COR-L47 (cell line): ENCODE measurements around the gene BOD1.

ENCODE experiments used
- DNase-seq: peaks from one replicate; lab custom pipeline; 2025; lab: John Stamatoyannopoulos, UW

Gene BOD1

DNA sequence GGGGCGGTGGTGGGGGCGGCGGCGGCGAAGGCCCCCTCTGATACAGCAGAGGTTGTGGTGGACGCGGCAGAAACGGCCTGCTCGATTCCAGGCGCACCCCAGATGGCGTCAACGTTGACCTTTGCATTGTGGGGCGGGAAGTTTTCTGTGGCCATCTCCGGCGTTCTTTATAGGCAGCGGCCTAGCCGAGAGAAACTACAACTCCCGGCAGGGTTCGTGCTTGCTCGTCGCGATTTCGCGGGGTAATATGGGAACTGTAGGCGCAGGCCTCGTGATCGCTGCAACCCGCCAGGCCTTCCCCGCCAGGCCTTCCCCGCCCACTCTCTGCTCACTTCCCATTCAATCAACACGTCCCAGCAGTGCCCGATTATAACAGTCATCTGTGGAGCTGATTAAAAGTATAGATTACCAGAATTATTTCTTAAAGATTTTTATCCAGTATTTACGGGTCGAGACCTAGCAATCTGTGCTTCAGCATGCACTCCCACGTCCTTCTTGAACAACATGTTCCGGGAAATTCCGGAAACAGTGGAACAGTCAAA lies at the start of gene BOD1:
Gene BOD1, minus strand, starts transcription at position 74 of the 542 bp plus-strand sequence. CDS start 214 bp downstream, outside the sequence.
- peak; percentile 99 for DNase-seq

DNA sequence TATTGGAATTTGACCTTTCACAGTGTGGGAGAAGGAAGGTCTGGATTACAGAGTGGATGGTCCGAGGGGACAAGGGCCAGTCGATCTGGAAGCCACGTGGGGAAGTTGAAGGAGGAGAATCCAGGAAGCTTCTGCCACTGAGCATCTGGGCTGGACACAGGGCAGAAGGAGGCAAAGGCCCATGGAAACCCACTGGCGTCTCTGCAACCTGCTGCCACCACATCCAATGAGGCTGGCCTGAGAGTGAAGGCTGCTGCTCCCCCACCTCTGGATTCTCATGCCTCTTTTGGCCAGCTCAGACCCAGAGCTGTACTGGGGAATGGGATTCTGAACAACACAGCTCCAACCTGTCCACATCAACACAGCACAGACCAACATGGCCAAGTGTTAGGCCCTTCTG lies 48.9 kb upstream of the BOD1 start:
- no peak for DNase-seq

DNA sequence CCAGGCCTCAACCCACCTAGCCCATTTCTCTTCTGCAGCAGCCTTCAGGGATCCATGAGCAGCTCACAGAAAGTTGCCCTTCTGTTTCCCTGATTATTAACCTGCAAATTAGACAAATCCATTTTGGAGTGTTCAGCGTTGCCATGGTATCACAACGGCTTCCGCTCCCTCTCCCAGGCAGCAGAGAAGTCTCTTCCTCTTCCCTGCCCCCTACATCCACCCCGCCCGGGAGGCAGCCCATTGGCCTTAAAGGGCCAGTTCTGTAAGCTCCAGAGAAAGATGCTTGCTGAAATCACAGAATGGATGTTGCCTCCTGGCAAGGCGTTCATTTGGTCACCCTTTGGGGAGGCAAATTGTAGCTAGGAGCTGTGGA lies 47.7 kb upstream of the BOD1 start:
- no peak for DNase-seq

- DNase-seq: no peak
Measured at GRCh38 chr5:173663352-173664153, 47.1 kb upstream of the BOD1 start.

DNA sequence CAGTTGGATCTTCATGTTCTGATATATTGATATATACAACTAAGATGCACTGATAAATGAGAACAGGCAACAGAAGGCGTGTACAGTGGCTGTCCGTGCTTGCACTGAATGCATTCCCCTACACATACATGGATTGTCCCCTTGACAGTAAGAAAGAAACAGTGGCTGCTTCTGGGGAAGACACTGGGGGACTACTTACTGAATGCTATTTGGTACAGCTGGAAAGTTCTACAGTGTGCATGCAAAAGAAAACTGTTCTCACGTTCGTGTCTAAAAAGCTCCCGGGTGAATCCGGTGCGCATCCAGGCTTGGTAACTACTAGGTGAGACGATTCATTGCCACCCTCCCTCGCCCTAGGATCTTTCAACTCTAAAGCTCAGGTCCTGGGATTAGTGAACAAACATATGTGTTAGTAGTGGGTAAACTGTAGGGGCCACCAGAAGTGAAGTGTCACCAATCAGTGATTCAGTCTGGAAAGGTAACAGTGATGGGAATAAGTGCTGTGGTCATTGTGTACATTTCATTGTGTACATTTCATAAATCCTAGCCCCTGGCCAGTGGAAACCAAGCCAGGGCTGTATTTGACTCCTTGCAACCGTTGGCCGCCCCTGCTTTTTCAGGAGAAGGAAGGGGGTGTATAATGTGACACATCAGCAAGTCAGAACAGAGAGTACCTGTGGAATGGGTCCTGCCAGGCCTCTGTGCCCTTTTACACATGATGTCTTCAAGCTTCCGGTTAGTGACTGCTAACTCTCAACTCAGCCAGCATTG lies 46.3 kb upstream of the BOD1 start:
- no peak for DNase-seq

GRCh38 chr5:173660481-173661280 lies 44.2 kb upstream of the BOD1 start:
- no peak for DNase-seq

- DNase-seq: no peak
Measured at GRCh38 chr5:173659423-173659822, 43.0 kb upstream of the BOD1 start.

- DNase-seq: no peak
Measured at GRCh38 chr5:173657741-173658356, 41.4 kb upstream of the BOD1 start.

- no peak for DNase-seq
Measured at GRCh38 chr5:173655196-173655797, 38.8 kb upstream of the BOD1 start.

DNA sequence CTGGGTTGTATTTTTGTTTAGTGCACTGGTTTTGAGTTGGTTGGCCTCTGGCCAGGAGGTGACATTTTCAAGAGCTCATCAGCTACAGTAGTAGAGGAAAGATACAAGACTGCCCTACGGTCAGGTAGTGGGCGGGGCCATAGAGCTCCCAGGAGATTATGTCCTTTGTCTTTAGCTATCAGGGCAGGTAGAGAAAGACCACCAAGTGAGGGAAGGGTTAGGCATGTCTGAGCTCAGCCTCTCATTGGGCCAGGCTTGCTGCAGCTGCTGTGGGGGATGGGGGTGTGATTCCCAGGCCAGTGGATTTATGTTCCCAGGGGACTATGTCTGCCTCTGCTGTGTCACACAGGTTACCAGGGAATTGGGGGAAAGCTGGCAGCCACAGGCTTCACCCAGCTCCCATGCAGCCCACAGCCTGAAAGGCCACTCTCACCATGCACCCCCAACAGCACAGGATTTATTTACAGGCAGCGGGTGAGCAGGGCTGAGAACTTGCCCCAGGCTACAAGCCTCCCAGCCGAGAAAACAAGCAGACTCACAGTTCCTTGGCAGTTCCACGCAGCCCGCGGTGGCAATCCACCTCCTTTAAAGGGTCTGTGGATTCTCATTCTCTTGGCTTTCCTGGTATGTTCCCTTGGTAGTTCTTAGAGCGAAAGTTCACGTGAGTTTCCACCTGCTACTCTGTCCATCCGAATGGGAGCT lies 37.5 kb upstream of the BOD1 start:
- DNase-seq: no peak

GRCh38 chr5:173648308-173648866 lies 31.9 kb upstream of the BOD1 start:
- DNase-seq: no peak

DNA sequence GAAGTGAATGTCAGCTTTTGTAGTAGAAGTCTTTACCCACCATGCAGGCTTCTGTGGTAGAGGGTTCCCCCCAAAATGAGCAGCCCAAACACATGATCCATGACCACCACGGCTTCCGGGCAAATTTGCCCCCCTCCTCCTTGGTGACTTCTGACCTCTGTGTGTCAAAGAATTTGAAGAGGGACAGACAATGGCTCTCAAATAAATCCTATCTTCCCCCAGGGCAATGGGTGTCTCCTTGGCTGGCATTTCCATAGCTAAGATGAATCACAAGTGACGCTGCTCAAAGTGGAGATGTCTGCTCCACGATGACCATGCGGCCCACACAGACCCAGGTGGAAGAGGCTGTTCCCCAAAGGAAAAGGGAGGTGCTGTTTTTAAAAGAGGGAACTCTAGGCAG lies 30.2 kb upstream of the BOD1 start:
- no peak for DNase-seq

- no peak for DNase-seq
Measured at GRCh38 chr5:173645890-173646574, 29.6 kb upstream of the BOD1 start.

- DNase-seq: no peak
Measured at GRCh38 chr5:173645437-173645807, 29.0 kb upstream of the BOD1 start.

DNA sequence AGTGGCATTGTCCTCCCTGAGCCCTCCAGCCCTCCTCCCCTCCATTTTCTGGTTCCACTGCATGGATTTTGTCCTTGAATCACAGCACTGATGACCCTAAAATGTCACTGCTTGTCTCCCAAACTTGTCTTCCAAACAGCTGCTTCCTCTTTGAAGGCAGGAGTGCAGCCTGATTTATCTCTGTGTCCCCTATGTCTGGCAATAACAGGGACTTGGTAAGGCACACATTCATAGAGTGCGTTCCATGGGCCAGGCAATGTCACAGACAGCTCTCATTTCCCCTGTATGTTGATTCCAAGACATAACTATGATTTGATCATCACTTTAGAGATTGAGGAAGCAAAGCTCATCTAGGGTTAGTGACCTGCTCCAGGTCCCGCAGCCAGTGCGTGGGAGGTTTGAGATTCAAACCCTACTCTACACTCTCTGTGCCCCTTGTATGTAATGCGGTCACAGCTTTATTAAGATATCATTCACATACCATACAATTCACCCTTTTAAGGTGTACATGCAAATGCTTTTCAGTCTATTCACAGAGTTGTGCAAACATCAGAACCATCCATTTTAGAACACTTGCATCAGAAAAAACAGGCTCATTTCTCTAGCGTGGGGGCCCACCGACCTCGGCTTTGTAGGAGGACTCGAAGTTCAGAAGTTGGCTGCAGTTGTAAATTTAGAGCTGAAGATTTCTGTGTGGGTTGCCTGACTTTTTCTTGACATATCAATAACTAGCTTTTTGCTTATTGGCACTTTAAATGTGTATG lies 28.4 kb upstream of the BOD1 start:
- DNase-seq: no peak

DNA sequence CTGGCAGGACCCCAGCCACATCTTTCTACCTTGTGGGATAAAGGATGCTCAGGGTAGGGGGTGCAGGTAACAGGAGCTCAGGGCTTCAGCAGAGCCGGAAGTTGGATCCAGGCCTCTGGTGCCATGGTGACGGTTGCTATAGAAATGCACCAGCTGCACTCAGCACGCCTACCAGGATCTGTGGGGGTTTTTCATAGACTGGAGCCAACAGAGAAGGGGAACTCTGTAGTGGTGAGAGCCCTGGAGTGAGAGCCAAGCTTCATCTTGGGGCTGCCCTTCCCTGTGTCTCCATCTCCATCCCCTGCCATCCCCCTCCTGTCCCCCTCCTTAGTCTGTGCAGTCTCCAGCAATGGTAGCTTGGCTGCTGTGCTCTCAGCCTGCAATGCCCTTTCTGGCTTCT lies 27.5 kb upstream of the BOD1 start:
- peak; percentile 88 for DNase-seq

DNA sequence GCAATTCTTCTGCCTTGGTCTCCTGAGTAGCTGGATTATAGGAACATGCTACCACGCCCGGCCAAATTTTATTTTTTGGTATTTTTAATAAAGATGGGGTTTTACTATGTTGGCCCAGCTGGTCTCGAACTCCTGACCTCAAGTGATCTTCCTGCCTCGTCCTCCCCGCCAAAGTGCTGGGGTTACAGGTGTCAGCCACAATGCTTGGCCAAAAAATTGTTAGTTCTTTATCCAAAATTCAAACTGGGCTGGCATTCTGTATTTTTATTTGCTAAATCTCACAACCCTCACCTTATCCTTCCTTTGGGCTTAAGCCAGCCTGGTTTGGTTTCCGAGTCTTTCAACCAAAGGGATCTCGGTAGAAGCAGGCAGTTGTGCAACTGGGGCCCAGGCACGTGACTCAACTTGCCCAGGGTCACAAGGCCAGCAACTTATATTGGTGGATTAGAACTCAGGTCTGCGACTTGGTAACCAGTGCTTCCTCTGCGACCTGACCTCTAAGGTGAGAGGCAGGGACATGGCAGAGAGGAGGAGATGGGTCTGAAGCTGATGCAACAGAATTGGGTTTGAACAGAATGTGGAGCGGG lies 26.5 kb upstream of the BOD1 start:
- no peak for DNase-seq

- no peak for DNase-seq
Measured at GRCh38 chr5:173642191-173642816, 25.9 kb upstream of the BOD1 start.
